ENCODE results near the gene C6orf89.

DNA sequence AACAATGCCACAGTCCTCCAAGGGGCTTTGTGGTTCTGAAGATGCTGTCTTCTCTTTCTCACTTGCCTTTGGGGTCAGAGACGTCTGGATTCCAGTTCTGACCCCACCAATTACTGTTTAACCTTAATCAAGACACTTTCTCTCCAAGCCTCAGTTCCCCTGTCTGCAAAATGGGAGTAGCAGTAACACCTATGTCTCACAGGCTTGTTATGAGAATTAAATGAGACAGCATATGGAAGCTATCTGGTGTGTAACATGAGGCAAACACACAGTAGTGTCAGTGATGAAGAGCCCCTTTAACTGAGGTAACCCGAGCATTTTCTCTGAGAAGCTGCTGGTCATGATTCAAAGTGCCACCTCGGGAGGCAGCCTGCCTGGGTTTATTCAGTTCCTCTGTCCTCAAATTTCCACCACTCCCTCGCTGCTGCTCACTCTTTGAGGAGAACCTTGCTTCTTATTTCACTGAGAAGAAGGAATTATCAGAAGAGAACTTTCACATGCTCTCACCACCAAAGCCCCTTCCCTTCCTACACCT, 22.8 kb upstream of the C6orf89 start:
- no peak for TF ChIP-seq EZH2 (IDR thresholded peaks at IDR 0.05; ENCODE audit: insufficient read depth, poor library complexity, severe bottlenecking)
- TF ChIP-seq EZH2phosphoT487 (IDR thresholded peaks at IDR 0.05; ENCODE audit: insufficient read depth, low read depth): no peak
